B cell (primary cell): ENCODE results near the gene CCDC152. TPM values are rescaled to one million over a fixed set of nuclear protein-coding genes. Genes with fewer than 3 reads are reported as not detected.

ENCODE experiments used
- ATAC-seq: fragments of 200-7000 bp; cut with Tn5 transposase; one replicate; pipeline ENCODE4 v1.10.0; 2021; ENCODE audit warnings: low read depth, mild to moderate bottlenecking, moderate number of reproducible peaks, moderate library complexity
- CTCF ChIA-PET: fragments of 350-600 bp; sonication (Branson Sonifier 250); formaldehyde crosslinking; loops from one replicate; lab custom pipeline; 2021; ENCODE audit warnings: antibody characterized with exemption, inconsistent platforms; lab: Charles Lee
- POLR2A ChIA-PET: fragments of 350-600 bp; sonication (Branson Sonifier 250); formaldehyde crosslinking; loops from one replicate; lab custom pipeline; 2021; ENCODE audit warnings: antibody characterized with exemption; lab: Charles Lee
- DNase-seq: peaks from one replicate; pipeline ENCODE4 v3.0.0; 2013
- H2AFZ ChIP-seq: 2 replicates; pipeline ENCODE4 v1.6.1; 2012; ENCODE audit warnings: mild to moderate bottlenecking, low read depth, low read length; ENCODE audit not compliant: insufficient read depth, poor library complexity, severe bottlenecking
- H3K27ac ChIP-seq, 2 donors: 1 replicate in 1 of 2; 2 replicates in 1 of 2; pipeline ENCODE4 v1.5.1; 2012 to 2013; ENCODE audit warnings: low read length in 2 of 2, mild to moderate bottlenecking in 2 of 2, moderate library complexity in 1 of 2
- H3K27me3 ChIP-seq, 4 experiments: fragments of 200-600 bp in 1 of 4; sonication (generic) in 1 of 4; replicated peaks in 1 of 4; 1 replicate in 2 of 4; 2 replicates in 2 of 4; pipeline versions ENCODE4 v1.6.1 to v1.7.0; 2013 to 2016; ENCODE audit warnings: low read length in 3 of 4, mild to moderate bottlenecking in 2 of 4, mixed read lengths in 1 of 4, moderate library complexity in 1 of 4; ENCODE audit not compliant: insufficient read depth in 4 of 4, control insufficient read depth in 3 of 4; ENCODE audit errors: control extremely low read depth in 1 of 4
- H3K36me3 ChIP-seq, 2 experiments: replicated peaks in 1 of 2; 1 replicate in 1 of 2; 2 replicates in 1 of 2; pipeline versions ENCODE4 v1.6.1 to v1.7.1; 2013; ENCODE audit warnings: low read length in 1 of 2; ENCODE audit not compliant: insufficient read depth in 2 of 2, control insufficient read depth in 1 of 2; ENCODE audit errors: control extremely low read depth in 1 of 2, extremely low read depth in 1 of 2
- H3K4me1 ChIP-seq, 2 donors: fragments of 200-600 bp in 1 of 2; sonication (generic) in 1 of 2; 1 replicate in 1 of 2; 2 replicates in 1 of 2; pipeline versions ENCODE4 v1.5.1 to v1.6.1; 2013 to 2017; ENCODE audit warnings: low read length in 2 of 2; ENCODE audit not compliant: control insufficient read depth in 2 of 2, insufficient read depth in 2 of 2
- H3K4me2 ChIP-seq: replicated peaks from 2 replicates; pipeline ENCODE3; 2012; ENCODE audit warnings: mild to moderate bottlenecking, low read depth, low read length; ENCODE audit not compliant: poor library complexity, severe bottlenecking
- H3K4me3 ChIP-seq, 5 experiments: fragments of 200-600 bp in 1 of 5; sonication (generic) in 1 of 5; 1 replicate in 3 of 5; 2 replicates in 2 of 5; pipeline versions ENCODE4 v1.5.1 to v1.7.0; 2011 to 2016; ENCODE audit warnings: low read length in 4 of 5, mild to moderate bottlenecking in 4 of 5, low read depth in 2 of 5, control low read depth in 1 of 5, moderate library complexity in 1 of 5; ENCODE audit not compliant: insufficient read depth in 1 of 5; ENCODE audit errors: control extremely low read depth in 1 of 5, extremely low read depth in 1 of 5
- H3K79me2 ChIP-seq: fragments of 200-600 bp; sonication (generic); one replicate; pipeline ENCODE4 v1.6.0; 2016; ENCODE audit warnings: low read length; ENCODE audit not compliant: control insufficient read depth, insufficient read depth
- H3K9ac ChIP-seq: fragments of 200-600 bp; sonication (generic); 2 replicates; pipeline ENCODE4 v1.6.1; 2017; ENCODE audit warnings: mild to moderate bottlenecking, low read length, moderate library complexity
- H3K9me3 ChIP-seq, 3 donors: one replicate each; pipeline versions ENCODE4 v1.6.1 to v1.7.1; 2013; ENCODE audit warnings: low read length in 2 of 3; ENCODE audit not compliant: control insufficient read depth in 2 of 3, insufficient read depth in 1 of 3; ENCODE audit errors: control extremely low read depth in 1 of 3
- H4K20me1 ChIP-seq: 2 replicates; pipeline ENCODE4 v1.6.0; 2012; ENCODE audit warnings: mild to moderate bottlenecking, low read length; ENCODE audit not compliant: insufficient read depth, control insufficient read depth, poor library complexity, severe bottlenecking
- H3K27ac Mint-ChIP-seq: one replicate; pipeline ENCODE4 v1.8.0; 2021; ENCODE audit warnings: mixed read lengths
- H3K27me3 Mint-ChIP-seq: one replicate; pipeline ENCODE4 v1.8.0; 2021; ENCODE audit warnings: mixed read lengths
- H3K4me1 Mint-ChIP-seq: one replicate; pipeline ENCODE4 v1.8.0; 2021; ENCODE audit warnings: mixed read lengths
- H3K4me3 Mint-ChIP-seq: one replicate; pipeline ENCODE4 v1.8.0; 2021; ENCODE audit warnings: mixed read lengths
- H3K9me3 Mint-ChIP-seq: one replicate; pipeline ENCODE4 v1.8.0; 2022; ENCODE audit warnings: mixed read lengths; ENCODE audit not compliant: insufficient read depth
- EZH2 ChIP-seq: IDR thresholded peaks from 2 replicates; pipeline ENCODE4 v1.6.1; 2012; ENCODE audit warnings: borderline replicate concordance, low read depth, mild to moderate bottlenecking, moderate library complexity, low read length; ENCODE audit not compliant: insufficient read depth, poor library complexity, severe bottlenecking
- WGBS: methylation state at CpG from one replicate; pipeline ENCODE4 v1.1.5; 2013; ENCODE audit warnings: missing lambda C conversion rate; ENCODE audit not compliant: insufficient coverage; 5-methylcytosine and 5-hydroxymethylcytosine counted together
- intact Hi-C: fragments of 100-400 bp; cut with micrococcal nuclease; formaldehyde crosslinking; loops from one replicate; pipeline ENCODE4 v1.10.0; 2022
- polyA plus RNA-seq: library from polyadenylated mRNA; depleted of rRNA; stranded (reverse); fragments of >200 nt; gene quantifications from 2 replicates; pipeline ENCODE4 v1.2.3, GENCODE V29; 2012
- total RNA-seq, 2 donors: library from RNA; stranded (reverse); fragments of 120-200 nt in 1 of 2; gene quantifications; 1 replicate in 1 of 2; 2 replicates in 1 of 2; pipeline versions ENCODE4 v1.2.3 to v1.2.4, GENCODE V29; 2013 to 2022
- TF ChIP-seq, protein P1 (sequence below): fragments of 200-600 bp; IDR thresholded peaks from one replicate; pipeline ENCODE4 v1.8.0; 2022; ENCODE audit warnings: antibody characterized with exemption, mild to moderate bottlenecking

The CCDC152 gene
- total and polyA plus RNA-seq, 2 donors (not counting 1 experiment from before 2014, with no cell fraction given) = 1.0 to 4.8 TPM

GRCh38 chr5:42760426-42760825, 3.8 kb downstream of the CCDC152 start:
- Mint-ChIP-seq H3K9me3 (no peaks in the 10 kb centered on the region), H3K27me3 (no peaks in the 10 kb centered on the region), H3K4me1 (peaks cover 9% of the 10 kb centered on the region), H3K4me3 (no peak overlapping the region), H3K27ac (no peak overlapping the region)
- POLR2A ChIA-PET = no interaction called here
- no peak overlapping the region for H3K9ac ChIP-seq
- H3K27me3 ChIP-seq = no peaks in the 10 kb centered on the region
- no peaks in the 10 kb centered on the region for H3K9me3 ChIP-seq
- H3K4me2 ChIP-seq = no peak overlapping the region
- no peak overlapping the region for H3K27ac ChIP-seq
- intact Hi-C loops = no loop called here
- no peak for DNase-seq
- ATAC-seq = no peak
- no peak for TF ChIP-seq EZH2
- TF ChIP-seq, protein P1, sequence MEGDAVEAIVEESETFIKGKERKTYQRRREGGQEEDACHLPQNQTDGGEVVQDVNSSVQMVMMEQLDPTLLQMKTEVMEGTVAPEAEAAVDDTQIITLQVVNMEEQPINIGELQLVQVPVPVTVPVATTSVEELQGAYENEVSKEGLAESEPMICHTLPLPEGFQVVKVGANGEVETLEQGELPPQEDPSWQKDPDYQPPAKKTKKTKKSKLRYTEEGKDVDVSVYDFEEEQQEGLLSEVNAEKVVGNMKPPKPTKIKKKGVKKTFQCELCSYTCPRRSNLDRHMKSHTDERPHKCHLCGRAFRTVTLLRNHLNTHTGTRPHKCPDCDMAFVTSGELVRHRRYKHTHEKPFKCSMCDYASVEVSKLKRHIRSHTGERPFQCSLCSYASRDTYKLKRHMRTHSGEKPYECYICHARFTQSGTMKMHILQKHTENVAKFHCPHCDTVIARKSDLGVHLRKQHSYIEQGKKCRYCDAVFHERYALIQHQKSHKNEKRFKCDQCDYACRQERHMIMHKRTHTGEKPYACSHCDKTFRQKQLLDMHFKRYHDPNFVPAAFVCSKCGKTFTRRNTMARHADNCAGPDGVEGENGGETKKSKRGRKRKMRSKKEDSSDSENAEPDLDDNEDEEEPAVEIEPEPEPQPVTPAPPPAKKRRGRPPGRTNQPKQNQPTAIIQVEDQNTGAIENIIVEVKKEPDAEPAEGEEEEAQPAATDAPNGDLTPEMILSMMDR = no peak
- no peak overlapping the region for H3K4me3 ChIP-seq
- H4K20me1 ChIP-seq = no peaks in the 10 kb centered on the region
- no CpG with 5 or more reads among the region's 4 CpGs for WGBS
- no peaks in the 10 kb centered on the region for H3K36me3 ChIP-seq
- no peaks in the 10 kb centered on the region for H3K79me2 ChIP-seq
- H2AFZ ChIP-seq = no peak overlapping the region
- CTCF ChIA-PET = interaction anchor here (0.6 to 1.2 kb wide), 2 partner anchors 9 to 177 kb away, joined by 3 read pairs; no protein-coding TSS in a partner anchor
- H3K4me1 ChIP-seq = peaks cover 4 to 7% of the 10 kb centered on the region in 2 donors

GRCh38 chr5:42761791-42762190, 5.2 kb downstream of the CCDC152 start:
- TF ChIP-seq EZH2 = no peak
- TF ChIP-seq, protein P1 = no peak
- DNase-seq = no peak
- Histone ChIP-seq H3K4me1 (peaks cover 4 to 7% of the 10 kb centered on the region in 2 donors), H3K4me2 (no peak overlapping the region), H3K27ac (no peak overlapping the region), H4K20me1 (no peaks in the 10 kb centered on the region), H3K79me2 (no peaks in the 10 kb centered on the region), H3K27me3 (no peaks in the 10 kb centered on the region), H3K9me3 (no peaks in the 10 kb centered on the region), H2AFZ (no peak overlapping the region), H3K4me3 (no peak overlapping the region), H3K9ac (no peak overlapping the region), H3K36me3 (no peaks in the 10 kb centered on the region)
- no CpG with 5 or more reads among the region's 1 CpG for WGBS
- intact Hi-C loops = no loop called here
- H3K4me1 Mint-ChIP-seq = peaks cover 6% of the 10 kb centered on the region
- H3K27ac Mint-ChIP-seq = no peak overlapping the region
- H3K9me3 Mint-ChIP-seq = no peaks in the 10 kb centered on the region
- no peak overlapping the region for H3K4me3 Mint-ChIP-seq
- POLR2A ChIA-PET = no interaction called here
- ATAC-seq = no peak
- CTCF ChIA-PET = no interaction called here
- no peaks in the 10 kb centered on the region for H3K27me3 Mint-ChIP-seq
